GM12875 (cell line): ENCODE measurements around the gene CMIP.

Experiments used
- H3K4me3 ChIP-seq: one replicate; pipeline ENCODE4 v1.5.1; 2011; ENCODE audit warnings: low read depth, low read length, control low read depth
- CTCF ChIP-seq: IDR thresholded peaks from 2 replicates; pipeline ENCODE4 v1.5.1; 2011; ENCODE audit warnings: low read depth, mild to moderate bottlenecking, control low read depth, inconsistent platforms, low read length, moderate library complexity, borderline replicate concordance; ENCODE audit not compliant: insufficient read depth

Gene CMIP

GRCh38 chr16:81650982-81651562, 206.5 kb downstream of the CMIP start:
- TF ChIP-seq CTCF: no peak
- H3K4me3 ChIP-seq: no peak overlapping the region

GRCh38 chr16:81651758-81652718, 207.4 kb downstream of the CMIP start:
- H3K4me3 ChIP-seq: peak overlapping the region; percentile 37
- TF ChIP-seq CTCF: no peak

DNA sequence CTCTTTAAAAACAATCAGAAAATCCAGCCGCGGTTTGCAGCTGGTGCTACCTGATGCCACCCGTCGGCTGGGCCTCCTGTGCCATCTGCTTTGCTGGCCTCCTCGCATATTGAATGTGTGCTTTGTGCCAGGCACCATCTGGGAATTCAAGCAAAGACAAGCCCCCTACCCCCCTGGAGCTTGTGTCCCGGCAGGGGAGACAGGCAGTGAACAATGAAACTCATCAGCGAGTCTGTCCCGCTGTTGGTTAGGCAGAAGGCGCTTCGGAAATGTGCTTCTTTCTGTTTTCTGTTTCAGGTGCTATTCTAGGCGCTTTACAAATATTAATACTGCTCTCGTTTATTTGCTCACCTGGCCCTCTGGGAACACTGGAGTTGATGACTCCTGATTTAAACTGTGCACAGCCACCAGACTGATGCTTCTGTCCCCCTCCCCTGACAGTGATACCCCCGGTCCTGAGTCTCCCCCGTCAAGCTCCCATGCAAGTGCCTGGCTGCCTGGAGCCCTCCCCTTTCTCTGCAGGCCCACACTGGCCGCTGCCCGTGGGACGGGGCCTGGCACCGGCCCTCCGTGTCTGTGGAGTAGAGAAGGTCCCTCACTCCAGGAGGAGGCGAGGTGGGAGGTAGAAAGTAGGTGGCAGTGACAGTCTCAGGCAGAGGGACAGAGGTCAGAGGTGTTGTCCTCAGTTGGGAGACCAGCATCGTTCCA, 208.3 kb downstream of the CMIP start:
- no peak for TF ChIP-seq CTCF
- peak overlapping the region; percentile 37 for H3K4me3 ChIP-seq

- TF ChIP-seq CTCF: no peak
- no peak overlapping the region for H3K4me3 ChIP-seq
Measured at GRCh38 chr16:81654346-81654745, 209.7 kb downstream of the CMIP start.

GRCh38 chr16:81655469-81656162, 211.0 kb downstream of the CMIP start:
- no peak for TF ChIP-seq CTCF
- no peak overlapping the region for H3K4me3 ChIP-seq

DNA sequence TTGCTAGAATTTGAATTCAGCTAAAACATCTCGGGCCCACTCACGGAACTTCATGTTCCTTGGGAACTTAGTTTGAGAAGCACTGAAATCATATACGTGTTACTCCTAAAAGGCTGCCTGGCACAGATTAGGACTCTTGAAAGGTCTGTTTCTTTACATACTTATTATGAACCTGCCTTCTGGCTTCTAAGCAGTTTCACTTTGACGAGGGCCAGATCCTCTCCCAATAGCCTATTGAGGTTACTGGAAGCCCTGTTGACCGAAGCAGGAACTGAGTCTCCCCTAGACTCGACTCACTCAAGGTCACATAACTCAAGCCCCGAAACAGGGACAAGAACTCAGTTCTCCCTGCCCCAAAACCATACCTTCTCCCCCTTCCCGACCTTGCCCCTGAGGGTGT, 212.6 kb downstream of the CMIP start:
- H3K4me3 ChIP-seq: no peak overlapping the region
- TF ChIP-seq CTCF: no peak
